GM20000 (cell line): ENCODE results near the gene DOLK.
"Not testable (repeated sequence)": the region's sequence is repeated elsewhere in the genome, so short reads cannot be mapped to it uniquely, and the experiment has no call there.

Experiments
- DNase-seq: peaks from one replicate; pipeline ENCODE4 v3.0.0; 2012; ENCODE audit warnings: low spot score
- TF ChIP-seq, protein P1 (sequence below): IDR thresholded peaks from 2 replicates; pipeline ENCODE4 v1.5.1; 2012; ENCODE audit warnings: mild to moderate bottlenecking, control low read depth; ENCODE audit errors: extremely low read depth, missing control alignments

DOLK gene

DNA sequence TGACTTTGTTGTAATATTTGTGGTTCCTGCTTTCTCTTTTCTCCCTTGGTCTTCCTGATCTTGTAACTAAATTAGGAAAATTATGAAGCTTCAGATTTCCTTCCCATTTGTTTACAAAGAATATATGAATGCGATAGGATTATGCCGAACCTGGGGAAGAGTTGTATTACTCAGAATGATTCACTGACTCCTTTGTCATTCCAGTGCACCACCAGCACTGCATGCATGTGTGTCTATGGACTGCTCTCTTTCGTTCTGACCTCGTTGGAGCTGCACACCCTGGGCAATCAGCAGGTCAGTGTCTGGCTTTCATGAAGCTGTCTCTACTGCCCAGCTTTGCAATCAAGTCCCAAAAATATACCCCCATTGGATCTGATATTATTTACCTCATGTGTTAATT lies 25.6 kb upstream of the DOLK start:
- DNase-seq: no peak
- TF ChIP-seq, protein P1, sequence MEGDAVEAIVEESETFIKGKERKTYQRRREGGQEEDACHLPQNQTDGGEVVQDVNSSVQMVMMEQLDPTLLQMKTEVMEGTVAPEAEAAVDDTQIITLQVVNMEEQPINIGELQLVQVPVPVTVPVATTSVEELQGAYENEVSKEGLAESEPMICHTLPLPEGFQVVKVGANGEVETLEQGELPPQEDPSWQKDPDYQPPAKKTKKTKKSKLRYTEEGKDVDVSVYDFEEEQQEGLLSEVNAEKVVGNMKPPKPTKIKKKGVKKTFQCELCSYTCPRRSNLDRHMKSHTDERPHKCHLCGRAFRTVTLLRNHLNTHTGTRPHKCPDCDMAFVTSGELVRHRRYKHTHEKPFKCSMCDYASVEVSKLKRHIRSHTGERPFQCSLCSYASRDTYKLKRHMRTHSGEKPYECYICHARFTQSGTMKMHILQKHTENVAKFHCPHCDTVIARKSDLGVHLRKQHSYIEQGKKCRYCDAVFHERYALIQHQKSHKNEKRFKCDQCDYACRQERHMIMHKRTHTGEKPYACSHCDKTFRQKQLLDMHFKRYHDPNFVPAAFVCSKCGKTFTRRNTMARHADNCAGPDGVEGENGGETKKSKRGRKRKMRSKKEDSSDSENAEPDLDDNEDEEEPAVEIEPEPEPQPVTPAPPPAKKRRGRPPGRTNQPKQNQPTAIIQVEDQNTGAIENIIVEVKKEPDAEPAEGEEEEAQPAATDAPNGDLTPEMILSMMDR: no peak

DNA sequence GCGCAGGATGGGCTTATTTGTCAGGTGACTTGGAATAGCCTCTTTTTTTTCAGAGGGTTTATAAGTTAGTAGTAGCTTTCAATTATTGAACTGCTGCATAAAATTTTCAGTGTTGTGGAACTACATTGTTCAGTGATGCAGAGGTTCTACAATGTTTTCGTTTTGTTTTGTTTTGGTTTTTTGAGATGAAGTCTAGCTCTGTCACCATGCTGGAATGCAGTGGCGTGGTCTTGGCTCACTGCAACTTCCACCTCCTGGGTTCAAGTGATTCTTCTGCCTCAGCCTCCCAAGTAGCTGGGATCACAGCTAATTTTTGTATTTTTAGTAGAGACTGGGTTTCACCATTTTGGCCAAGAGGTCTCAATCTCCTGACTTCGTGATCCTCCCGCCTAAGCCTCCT lies 22.1 kb upstream of the DOLK start:
- DNase-seq: no peak
- TF ChIP-seq, protein P1: no peak

DNA sequence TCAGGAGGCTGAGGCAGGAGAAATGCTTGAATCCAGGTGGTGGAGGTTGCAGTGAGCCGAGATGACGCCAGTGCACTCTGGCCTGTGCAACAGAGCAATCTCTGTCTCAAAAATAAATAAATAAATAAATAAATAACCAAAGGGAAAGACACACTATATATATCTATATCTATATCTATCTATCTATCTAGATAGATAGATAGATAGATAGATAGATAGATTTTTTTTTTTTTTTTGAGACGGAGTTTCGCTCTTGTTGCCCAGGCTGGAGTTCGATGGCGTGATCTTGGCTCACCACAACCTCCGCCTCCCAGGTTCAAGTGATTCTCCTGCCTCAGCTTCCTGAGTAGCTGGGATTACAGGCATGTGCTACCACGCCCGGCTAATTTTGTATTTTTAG lies 14.0 kb upstream of the DOLK start:
- DNase-seq: not testable (repeated sequence)

DNA sequence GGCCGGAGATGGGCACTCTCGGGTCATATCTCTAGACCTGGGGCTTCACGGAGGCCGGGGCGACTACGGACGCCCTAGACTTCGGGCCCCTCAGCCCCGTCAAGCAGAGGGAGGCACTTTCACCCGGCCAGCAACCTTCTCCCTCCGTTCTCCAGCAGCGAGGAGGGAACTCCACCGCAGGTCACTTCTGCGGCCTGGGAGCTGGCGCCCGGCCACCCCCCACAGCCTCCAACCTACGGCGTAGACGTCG lies 201 bp downstream of the DOLK start:
- TF ChIP-seq, protein P1: no peak
- no peak for DNase-seq

DNA sequence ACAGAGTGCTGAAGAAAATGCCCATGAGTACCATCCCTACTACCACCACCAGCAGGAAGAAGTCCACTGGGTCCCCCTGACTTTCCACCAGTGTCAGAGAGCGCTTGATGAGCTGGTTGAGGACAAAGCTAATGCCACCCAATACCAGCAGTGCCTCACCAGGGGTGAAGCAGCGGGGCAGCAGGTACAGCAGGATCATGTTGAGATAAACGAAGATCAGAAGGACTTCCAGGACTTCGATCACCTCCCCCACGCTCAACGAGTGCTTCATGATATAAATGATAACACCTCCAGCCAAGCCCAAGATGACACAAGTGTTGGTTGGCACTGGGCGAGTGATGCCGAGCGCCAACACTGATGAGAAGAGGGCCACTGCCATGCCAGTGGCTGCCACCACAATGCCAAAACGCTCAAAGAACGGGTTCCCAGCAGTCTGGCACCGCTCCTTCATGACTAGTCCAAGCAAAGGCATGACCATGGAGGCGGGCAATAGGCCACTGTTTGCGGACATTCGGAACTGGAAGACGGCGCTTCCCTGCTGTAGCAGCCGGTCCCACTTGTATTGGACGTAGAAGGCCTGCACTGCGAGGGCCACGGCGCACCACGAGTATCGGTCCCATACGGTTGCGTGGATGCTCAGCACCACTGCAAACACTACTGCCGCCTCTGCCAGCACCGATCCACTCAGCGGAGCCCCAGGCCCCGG lies 679 bp downstream of the DOLK start:
- no peak for DNase-seq
- TF ChIP-seq, protein P1: no peak

DNA sequence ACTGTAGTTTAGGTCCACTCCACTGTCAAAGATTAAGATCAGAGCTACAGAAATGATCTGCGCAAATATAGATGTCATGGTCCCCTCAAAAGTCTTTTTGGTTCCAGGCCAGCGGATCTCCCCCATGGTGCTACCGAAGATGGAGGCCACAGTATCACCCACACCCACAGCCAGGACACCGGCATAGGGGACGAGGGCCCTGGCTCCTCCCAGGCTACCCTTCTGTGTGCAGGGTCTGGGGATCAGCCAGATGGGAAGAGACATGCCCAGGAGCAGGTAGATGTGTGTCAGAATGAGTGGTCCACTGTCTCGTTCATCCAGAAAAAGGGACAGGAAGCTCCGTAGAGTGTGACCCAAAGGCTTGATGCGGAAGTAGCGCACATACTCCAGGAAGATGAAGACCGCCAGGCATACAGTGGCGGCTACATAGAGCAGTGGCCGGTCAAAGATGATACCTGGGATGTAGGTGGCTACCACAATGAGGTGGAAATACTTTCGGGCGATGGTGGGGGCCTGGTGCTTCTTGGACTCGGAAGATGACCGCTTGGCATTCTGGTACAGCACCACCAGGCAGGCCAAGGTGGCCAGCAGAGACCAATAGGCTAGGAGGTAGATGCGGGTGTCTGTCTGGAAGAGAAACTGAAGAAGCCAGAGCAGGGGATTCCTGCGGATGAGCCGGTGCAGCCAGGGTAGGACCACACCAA lies 1.5 kb downstream of the DOLK start:
- no peak for DNase-seq
- TF ChIP-seq, protein P1: no peak

DNA sequence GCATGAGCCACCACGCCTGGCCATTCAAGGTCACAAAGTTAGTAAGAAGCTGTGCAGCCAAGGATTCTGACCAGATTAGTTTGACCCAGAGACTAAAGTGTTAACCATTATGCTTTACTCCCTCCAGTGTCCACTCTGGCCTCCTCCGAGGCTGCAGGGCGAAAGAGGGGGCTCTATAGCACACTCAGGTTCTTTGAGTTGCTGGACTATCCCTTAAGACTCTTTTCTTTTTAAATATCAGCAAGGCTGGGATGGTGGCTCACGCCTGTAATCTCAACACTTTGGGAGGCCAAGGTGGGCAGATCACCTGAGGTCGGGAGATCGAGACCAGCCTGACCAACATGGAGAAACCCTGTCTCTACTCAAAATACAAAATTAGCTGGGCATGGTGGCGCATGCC lies 2.4 kb downstream of the DOLK start:
- DNase-seq: not testable (repeated sequence)

DNA sequence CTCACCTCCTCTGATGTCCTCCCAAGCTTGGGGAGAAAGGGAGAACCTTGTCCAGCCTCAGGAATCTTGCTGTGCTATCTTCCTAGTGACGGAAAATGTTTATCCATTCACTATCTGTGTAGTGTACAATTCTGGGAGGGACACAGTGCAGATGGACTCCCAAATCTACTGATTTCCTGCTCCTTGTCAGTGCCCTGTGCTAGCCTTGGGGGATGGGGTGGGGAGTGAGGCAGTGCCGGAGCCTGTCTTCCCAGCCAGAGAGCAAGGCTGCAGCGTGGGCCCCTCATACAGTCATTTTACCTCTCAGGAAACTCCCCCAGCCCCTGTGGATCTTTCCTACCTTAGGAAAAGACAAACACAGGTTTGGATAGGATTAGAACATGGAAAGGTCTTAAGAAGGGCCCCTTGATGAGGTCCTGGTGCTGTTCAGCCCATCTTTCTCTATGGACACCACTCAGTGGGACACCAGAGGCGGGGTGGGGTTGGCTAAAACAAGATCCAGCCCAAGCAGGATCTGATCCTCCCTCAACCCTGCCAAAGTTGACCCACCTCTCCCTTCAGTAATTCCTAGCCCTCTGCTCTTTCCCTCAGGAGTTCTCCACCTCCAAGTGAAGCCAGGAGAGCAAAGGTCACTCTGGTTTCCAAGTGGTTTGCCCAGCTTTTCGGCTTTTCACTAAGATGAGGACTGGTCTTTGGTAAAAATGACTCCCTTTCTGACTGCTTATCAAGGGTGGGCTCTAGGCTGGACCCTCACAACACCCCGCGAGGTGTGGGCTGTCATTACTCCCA lies 3.4 kb downstream of the DOLK start:
- no peak for DNase-seq
- TF ChIP-seq, protein P1: no peak
